ENCODE measurements around the gene PRR12.
A peak's percentile ranks its signal among the peaks of the same experiment; 100 is the strongest.

Gene PRR12

DNA sequence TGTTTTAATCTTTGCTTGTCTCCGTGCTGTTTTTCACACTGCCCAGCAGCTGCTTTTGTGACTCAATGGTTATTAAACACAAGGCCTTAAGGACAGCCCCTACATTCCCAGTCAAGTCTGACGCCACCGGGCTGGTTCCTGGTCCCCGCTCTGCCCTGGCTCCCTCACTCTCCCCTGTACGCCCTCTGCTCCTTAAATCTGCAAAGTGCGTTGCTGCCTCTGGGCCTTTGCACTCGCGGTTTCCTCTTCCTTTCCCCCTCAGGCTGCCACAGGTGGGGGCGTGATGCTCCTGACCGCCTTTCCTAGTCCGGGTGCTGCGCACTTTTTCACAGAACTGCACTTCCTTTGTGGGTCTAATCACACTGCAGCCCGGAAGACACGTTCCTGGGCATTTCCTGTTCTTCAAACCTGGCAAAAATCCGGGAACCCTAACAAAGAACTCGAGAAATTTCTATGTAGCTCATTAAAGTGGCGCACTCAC, 36.2 kb upstream of the PRR12 start:
- Mint-ChIP-seq H3K4me1 (peaks cover 8% of the 10 kb centered on the region), H3K9me3 (no peaks in the 10 kb centered on the region), H3K36me3 (ENCODE audit: low read depth) (peaks cover 53% of the 10 kb centered on the region), H3K27ac (peak overlapping the region; percentile 68), H3K4me3 (no peak overlapping the region), H3K27me3 (ENCODE audit: low read depth, poor library complexity) (peaks cover 3% of the 10 kb centered on the region)
- no peak for DNase-seq
- TF ChIP-seq, protein P1, sequence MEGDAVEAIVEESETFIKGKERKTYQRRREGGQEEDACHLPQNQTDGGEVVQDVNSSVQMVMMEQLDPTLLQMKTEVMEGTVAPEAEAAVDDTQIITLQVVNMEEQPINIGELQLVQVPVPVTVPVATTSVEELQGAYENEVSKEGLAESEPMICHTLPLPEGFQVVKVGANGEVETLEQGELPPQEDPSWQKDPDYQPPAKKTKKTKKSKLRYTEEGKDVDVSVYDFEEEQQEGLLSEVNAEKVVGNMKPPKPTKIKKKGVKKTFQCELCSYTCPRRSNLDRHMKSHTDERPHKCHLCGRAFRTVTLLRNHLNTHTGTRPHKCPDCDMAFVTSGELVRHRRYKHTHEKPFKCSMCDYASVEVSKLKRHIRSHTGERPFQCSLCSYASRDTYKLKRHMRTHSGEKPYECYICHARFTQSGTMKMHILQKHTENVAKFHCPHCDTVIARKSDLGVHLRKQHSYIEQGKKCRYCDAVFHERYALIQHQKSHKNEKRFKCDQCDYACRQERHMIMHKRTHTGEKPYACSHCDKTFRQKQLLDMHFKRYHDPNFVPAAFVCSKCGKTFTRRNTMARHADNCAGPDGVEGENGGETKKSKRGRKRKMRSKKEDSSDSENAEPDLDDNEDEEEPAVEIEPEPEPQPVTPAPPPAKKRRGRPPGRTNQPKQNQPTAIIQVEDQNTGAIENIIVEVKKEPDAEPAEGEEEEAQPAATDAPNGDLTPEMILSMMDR (IDR thresholded peaks at IDR 0.05), result no peak

DNA sequence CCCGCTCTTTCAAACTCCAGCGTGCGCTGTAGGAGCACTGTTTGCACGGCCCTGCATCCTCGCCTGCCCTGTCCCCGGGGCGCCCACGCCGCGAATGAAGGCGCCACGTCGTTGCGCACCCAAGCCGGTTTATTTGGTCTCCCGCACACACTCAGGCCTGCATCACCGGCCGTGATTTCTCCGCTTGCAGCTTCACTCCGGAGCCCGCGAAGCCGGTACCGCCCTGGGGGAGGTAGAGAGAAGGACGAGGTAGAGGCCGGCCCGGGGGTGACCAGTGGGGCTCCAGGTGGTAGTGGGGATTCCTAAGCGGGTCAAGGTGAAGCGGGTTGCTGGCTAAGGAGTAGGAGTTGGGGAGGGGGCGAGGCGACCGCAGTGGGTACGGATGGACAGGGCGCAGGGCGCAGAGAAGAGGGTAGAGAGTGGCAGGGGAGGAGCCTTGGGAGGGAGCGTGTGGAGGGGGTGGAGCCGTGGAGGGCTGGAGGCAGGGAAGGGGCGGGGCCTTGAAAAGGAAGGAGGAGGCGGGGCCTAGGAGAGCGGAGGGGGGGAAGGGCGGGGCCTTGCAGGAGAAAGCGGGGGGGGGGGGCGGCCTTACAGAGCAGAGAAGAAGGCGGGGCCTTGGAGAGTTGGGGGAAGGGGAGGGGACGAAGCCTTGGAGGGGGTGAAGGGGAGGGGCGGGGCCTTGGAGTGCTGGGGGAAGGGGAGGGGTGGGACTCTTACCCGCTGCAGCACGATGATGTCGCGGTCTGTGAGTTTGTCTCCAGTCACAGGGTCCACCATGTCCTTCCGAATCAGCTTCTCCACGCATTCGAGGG, 35.2 kb upstream of the PRR12 start:
- DNase-seq, result peak; percentile 87
- Mint-ChIP-seq H3K27ac (no peak overlapping the region), H3K4me1 (peaks cover 18% of the 10 kb centered on the region), H3K9me3 (no peaks in the 10 kb centered on the region), H3K4me3 (no peak overlapping the region), H3K27me3 (ENCODE audit: low read depth, poor library complexity) (peaks cover 3% of the 10 kb centered on the region), H3K36me3 (ENCODE audit: low read depth) (peaks cover 57% of the 10 kb centered on the region)
- TF ChIP-seq, protein P1 (IDR thresholded peaks at IDR 0.05), result no peak

DNA sequence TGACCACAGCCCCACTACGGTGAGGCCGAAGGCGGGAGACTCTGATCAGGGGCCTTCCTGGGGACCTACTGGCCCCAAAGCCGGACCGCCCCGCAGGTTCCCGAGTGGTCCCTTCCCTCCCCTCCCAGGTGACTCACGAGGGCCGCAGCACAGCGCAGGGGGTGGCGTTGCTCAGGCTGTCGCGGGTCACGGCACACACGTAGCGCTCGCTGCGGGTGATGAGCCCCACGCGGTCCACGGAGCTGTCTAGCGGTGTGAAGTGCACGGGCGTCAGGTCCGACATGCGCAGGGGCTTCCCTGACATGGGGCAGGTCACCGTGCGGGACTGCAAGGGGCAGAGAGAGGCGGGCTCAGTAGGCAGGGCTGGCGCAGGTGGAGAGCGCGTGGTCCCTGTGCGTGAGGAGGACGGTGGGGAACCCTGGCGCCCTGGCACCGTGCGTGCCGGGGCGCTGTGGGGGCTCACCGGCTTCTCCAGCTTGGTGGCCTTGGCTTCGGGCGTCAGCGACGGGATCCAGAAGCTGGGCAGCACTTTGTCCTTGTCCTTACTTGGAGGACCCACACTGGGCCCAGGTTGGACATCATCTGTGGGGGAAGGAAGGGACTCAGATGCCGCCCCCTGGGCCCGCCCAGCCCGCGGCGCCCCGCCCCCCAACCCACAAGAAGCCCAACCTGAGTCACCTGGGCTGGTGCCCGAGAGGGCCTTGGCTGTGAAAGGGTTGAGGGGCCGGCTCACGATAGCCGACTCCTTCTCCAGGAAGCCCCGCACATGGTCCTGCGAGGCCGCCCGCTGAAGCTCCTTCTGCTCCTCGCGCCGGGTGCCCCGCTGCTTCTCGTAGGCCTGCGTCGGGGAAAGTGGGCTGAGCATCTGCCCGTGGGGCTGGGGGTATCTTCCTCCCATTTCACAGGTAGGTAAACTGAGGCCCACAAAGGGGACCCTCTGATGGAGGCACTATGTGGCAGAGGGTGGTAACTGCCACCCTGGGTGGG, 34.3 kb upstream of the PRR12 start:
- DNase-seq, result no peak
- TF ChIP-seq, protein P1 (IDR thresholded peaks at IDR 0.05), result no peak
- H3K4me3 Mint-ChIP-seq, result no peak overlapping the region
- H3K27ac Mint-ChIP-seq, result no peak overlapping the region
- no peaks in the 10 kb centered on the region for H3K9me3 Mint-ChIP-seq
- H3K27me3 Mint-ChIP-seq (ENCODE audit: low read depth, poor library complexity), result peaks cover 3% of the 10 kb centered on the region
- peaks cover 26% of the 10 kb centered on the region for H3K4me1 Mint-ChIP-seq
- peaks cover 54% of the 10 kb centered on the region for H3K36me3 Mint-ChIP-seq (ENCODE audit: low read depth)

DNA sequence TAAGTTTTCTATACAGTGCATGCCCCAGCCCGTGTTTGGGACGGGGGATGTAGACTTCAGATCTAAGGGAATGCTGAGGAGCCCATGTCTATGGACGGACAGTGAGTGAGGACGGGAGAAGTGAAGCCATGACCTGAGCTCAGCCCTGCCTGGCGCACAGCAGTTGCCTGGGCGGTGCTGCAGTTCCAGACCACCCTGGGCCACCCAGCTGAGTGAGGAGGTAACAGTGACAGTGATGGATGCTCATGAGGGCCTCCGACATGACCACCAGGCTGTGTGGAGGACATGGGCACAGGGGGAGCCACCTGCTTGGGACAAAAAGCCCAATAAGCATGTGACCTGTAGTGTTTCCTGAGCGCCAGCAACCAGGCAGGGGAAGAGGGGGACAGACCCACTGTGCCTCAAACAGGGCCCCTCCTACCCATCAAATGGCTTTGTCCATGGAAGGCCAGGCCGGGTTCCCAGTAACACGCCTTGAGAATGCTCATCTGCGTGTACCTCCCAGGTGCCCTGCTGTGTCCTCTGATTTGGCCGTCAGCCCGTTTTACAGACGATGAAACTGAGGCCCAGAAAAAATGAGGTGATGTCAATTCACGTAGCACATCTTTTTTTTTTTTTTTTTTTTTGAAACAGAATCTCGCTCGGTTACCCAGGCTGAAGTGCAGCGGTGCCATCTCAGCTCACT, 33.2 kb upstream of the PRR12 start:
- H3K4me3 Mint-ChIP-seq, result no peak overlapping the region
- DNase-seq, result no peak
- peaks cover 51% of the 10 kb centered on the region for H3K36me3 Mint-ChIP-seq (ENCODE audit: low read depth)
- peaks cover 3% of the 10 kb centered on the region for H3K27me3 Mint-ChIP-seq (ENCODE audit: low read depth, poor library complexity)
- H3K4me1 Mint-ChIP-seq, result peaks cover 26% of the 10 kb centered on the region
- TF ChIP-seq, protein P1 (IDR thresholded peaks at IDR 0.05), result no peak
- no peak overlapping the region for H3K27ac Mint-ChIP-seq
- H3K9me3 Mint-ChIP-seq, result no peaks in the 10 kb centered on the region

DNA sequence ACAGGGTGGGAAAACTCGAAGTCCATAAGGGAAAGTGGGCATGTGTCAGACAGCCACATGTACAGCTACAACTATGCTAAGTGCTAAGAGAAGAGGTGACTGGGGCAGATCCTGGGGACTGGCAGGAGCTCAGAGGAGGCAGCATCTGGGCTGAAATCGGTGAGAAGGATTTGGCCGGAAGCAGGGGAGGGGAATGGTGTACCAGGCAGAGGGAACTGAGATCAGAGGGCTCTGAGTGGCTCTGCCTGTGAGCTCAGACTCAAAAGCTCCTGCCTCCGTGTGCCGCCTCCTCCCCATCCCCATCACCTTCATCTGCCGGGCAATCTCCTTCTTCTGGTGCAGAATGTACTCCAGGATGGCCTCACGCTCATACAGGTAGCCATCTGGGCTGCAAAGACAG, 32.4 kb upstream of the PRR12 start:
- Mint-ChIP-seq H3K36me3 (ENCODE audit: low read depth) (peaks cover 48% of the 10 kb centered on the region), H3K4me3 (no peak overlapping the region), H3K27ac (no peak overlapping the region)

More for the DNA sequence above, 32.4 kb upstream of the PRR12 start:
- peaks cover 26% of the 10 kb centered on the region for H3K4me1 Mint-ChIP-seq
- TF ChIP-seq, protein P1 (IDR thresholded peaks at IDR 0.05), result no peak
- DNase-seq, result no peak
- peaks cover 3% of the 10 kb centered on the region for H3K27me3 Mint-ChIP-seq (ENCODE audit: low read depth, poor library complexity)
- H3K9me3 Mint-ChIP-seq, result no peaks in the 10 kb centered on the region

All from nephron progenitor cell (in vitro differentiated cells).